ENCODE measurements around the gene TMEM115.

- no peak for TF ChIP-seq CTCF (IDR thresholded peaks at IDR 0.05)
- TF ChIP-seq POLR2A (IDR thresholded peaks at IDR 0.05): no peak
Measured at GRCh38 chr3:50405249-50405648, 45.9 kb upstream of the TMEM115 start.

All from right lobe of liver (tissue), 4 donors.